ENCODE data around the gene CD160. TPM values are rescaled to one million over a fixed set of nuclear protein-coding genes. Genes with fewer than 3 reads are reported as not detected.

CD160 gene
- total and polyA plus RNA-seq, 2 of the 13 experiments (the other 11 are each of a cell fraction or from before 2014, with no cell fraction given), result 0.09 TPM; not detected in 1

GRCh38 chr1:145714524-145715111 lies 4.7 kb upstream of the CD160 start (continued):
- TF ChIP-seq ZNF230 (CRISPR knock-in tag; IDR thresholded peaks at IDR 0.05) (peak; percentile 89), MTERF4 (CRISPR knock-in tag; IDR thresholded peaks at IDR 0.05) (peak; percentile 84; the same call in 1 of the 2 replicates), RFXAP (CRISPR knock-in tag; IDR thresholded peaks at IDR 0.05; ENCODE audit: borderline replicate concordance) (peak; percentile 63; the same call in 1 of the 2 replicates), ZBTB42 (CRISPR knock-in tag; IDR thresholded peaks at IDR 0.05) (no peak), POLR2G (IDR thresholded peaks at IDR 0.05; ENCODE audit: low read depth, low read length) (0 out of 2 replicates have a peak, but pooled peaks have one; percentile 47), TMF1 (CRISPR knock-in tag; IDR thresholded peaks at IDR 0.05; ENCODE audit: low read depth) (peak; percentile 44; the same call in 1 of the 2 replicates), NCOA2 (CRISPR knock-in tag; IDR thresholded peaks at IDR 0.05) (0 out of 2 replicates have a peak, but pooled peaks have one; percentile 19), PTBP1 (IDR thresholded peaks at IDR 0.05; ENCODE audit: low read depth, low read length, poor library complexity, severe bottlenecking) (no peak), ZFYVE20 (CRISPR knock-in tag; IDR thresholded peaks at IDR 0.05; ENCODE audit: borderline replicate concordance, low read depth) (no peak), ZNF605 (CRISPR knock-in tag; IDR thresholded peaks at IDR 0.05) (peak; percentile 78; the same call in 1 of the 2 replicates), ZNF512B (CRISPR knock-in tag; IDR thresholded peaks at IDR 0.05; ENCODE audit: borderline replicate concordance) (peak; percentile 73; the same call in 1 of the 2 replicates), MIER2 (CRISPR knock-in tag; IDR thresholded peaks at IDR 0.05) (peak; percentile 33; the same call in 1 of the 2 replicates), THRA (CRISPR knock-in tag; IDR thresholded peaks at IDR 0.05; ENCODE audit: borderline replicate concordance) (peak; percentile 62), ZNF232 (CRISPR knock-in tag; IDR thresholded peaks at IDR 0.05; ENCODE audit: borderline replicate concordance) (peak; percentile 97; the same call in 1 of the 2 replicates), MEF2D (CRISPR knock-in tag; IDR thresholded peaks at IDR 0.05) (peak; percentile 70), IRF1 (CRISPR knock-in tag; IDR thresholded peaks at IDR 0.05; ENCODE audit: low read depth) (0 out of 2 replicates have a peak, but pooled peaks have one; percentile 71), HNF1B (CRISPR knock-in tag; IDR thresholded peaks at IDR 0.05) (peak; percentile 80; the same call in 1 of the 2 replicates), SOX13 (IDR thresholded peaks at IDR 0.05) (no peak), SOX13 (CRISPR knock-in tag; conservative IDR thresholded peaks at IDR 0.05 in 1 of 2, IDR thresholded peaks at IDR 0.05 in 1 of 2) (peak in 1 of 2 experiments; percentile 67; a peak in 2 of 4 replicates)
